ENCODE results near the gene FGD3.

Gene FGD3

DNA sequence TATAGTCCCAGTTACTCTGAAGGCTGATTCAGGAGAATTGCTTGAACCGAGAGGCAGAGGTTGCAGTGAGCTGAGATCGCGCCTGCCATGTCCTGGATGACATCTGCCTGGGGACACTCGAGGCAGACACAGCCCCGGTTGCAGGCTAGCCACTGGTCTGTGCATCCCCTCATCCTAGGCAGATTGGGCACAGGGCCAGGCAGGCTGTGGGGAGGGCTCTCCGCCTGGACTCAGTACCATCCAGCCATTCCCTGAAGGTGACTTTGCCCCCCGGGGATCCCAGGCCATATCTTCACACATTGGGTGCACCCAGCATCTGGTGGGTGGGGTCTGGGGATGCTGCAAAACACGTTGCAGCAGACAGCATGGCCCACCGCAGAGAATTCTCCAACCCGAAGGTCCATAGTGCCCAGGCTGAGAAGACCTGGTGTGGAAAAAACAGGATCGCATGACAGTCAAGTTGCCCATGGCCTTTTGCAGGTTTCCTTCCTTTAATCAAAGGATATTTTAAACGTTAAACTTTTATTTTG, 60.3 kb downstream of the FGD3 start:
- TF ChIP-seq, protein P1, sequence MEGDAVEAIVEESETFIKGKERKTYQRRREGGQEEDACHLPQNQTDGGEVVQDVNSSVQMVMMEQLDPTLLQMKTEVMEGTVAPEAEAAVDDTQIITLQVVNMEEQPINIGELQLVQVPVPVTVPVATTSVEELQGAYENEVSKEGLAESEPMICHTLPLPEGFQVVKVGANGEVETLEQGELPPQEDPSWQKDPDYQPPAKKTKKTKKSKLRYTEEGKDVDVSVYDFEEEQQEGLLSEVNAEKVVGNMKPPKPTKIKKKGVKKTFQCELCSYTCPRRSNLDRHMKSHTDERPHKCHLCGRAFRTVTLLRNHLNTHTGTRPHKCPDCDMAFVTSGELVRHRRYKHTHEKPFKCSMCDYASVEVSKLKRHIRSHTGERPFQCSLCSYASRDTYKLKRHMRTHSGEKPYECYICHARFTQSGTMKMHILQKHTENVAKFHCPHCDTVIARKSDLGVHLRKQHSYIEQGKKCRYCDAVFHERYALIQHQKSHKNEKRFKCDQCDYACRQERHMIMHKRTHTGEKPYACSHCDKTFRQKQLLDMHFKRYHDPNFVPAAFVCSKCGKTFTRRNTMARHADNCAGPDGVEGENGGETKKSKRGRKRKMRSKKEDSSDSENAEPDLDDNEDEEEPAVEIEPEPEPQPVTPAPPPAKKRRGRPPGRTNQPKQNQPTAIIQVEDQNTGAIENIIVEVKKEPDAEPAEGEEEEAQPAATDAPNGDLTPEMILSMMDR (IDR thresholded peaks at IDR 0.05; ENCODE audit: low read depth, low read length, missing control alignments), result no peak

DNA sequence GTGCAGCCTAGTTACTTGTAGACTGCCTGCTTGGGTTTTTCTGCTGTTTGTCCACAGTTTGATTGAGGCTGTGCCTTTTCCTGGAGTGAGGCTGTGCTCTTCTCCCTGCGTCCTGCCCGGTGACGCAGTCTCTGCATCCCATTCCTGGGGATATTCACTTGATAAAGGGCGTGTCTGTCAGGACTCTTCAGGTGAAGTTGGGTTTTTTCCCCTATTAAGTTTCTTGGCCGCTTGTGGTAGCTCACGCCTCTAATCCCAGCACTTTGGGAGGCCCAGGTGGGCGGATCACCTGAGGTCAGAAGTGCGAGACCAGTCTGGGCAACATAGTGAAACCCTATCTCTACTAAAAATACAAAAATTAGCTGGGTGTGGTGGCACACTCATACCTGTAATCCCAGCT, 61.1 kb downstream of the FGD3 start:
- TF ChIP-seq, protein P1 (IDR thresholded peaks at IDR 0.05; ENCODE audit: low read depth, low read length, missing control alignments), result no peak
- no peak overlapping the region for H3K4me3 ChIP-seq (replicated peaks; ENCODE audit: low read depth, low read length)
- DNase-seq (ENCODE audit: extremely low read depth, low read depth), result no peak

More for the DNA sequence above, 60.3 kb downstream of the FGD3 start:
- DNase-seq (ENCODE audit: extremely low read depth, low read depth), result no peak
- H3K4me3 ChIP-seq (replicated peaks; ENCODE audit: low read depth, low read length), result no peak overlapping the region

DNA sequence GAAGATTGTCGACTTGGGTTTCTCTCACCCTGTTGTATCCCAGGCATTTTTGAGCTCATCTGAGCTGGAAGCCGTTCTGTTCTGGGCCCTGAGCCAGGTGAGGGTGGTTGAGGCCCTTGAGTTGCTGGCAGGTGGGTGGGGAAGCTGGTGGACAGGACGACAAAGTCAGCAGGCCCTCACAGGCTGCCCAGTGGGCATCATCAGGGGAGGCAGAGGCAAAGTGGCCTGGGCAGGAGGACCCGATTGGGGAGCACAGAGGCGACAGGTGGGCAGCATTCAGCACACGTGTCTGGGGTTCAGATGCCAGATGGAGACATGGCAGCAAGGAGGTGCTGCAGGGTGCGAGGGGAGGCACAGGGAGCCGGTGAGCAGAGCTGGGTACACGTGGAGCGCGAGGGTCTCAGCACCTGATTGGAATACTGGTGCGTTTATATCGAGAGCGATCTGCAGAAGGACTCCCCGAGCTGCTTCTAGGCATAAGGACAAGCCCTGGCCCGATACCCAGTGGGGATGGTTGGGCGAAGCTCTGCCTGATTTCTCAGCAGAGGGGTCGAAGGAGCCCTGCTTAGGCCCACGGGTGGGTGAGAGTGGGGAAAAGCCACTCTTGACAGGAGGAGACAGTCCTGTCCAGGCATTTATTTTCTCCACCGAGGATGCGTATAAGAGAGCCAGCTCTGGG, 62.2 kb downstream of the FGD3 start:
- H3K4me3 ChIP-seq (replicated peaks; ENCODE audit: low read depth, low read length), result no peak overlapping the region
- TF ChIP-seq, protein P1 (IDR thresholded peaks at IDR 0.05; ENCODE audit: low read depth, low read length, missing control alignments), result no peak
- DNase-seq (ENCODE audit: extremely low read depth, low read depth), result no peak

DNA sequence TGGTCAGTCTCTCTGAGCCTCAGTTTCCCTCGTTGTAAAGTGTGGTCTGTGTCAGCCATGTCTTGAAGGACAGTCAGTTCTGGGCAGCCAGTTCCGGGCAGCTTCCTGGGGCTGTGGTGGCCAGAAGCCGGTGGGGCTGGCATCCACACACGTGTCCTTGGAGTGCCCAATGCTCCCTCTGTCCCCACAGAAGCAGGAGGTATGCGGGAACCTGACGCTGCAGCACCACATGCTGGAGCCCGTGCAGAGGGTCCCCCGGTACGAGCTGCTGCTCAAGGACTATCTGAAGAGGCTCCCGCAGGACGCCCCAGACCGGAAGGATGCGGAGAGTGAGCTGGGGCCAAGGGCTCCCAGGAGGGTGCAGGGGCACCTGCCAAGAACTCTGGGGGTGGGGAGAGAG, 62.7 kb downstream of the FGD3 start:
- DNase-seq (ENCODE audit: extremely low read depth, low read depth), result no peak
- H3K4me3 ChIP-seq (replicated peaks; ENCODE audit: low read depth, low read length), result no peak overlapping the region
- TF ChIP-seq, protein P1 (IDR thresholded peaks at IDR 0.05; ENCODE audit: low read depth, low read length, missing control alignments), result no peak

DNA sequence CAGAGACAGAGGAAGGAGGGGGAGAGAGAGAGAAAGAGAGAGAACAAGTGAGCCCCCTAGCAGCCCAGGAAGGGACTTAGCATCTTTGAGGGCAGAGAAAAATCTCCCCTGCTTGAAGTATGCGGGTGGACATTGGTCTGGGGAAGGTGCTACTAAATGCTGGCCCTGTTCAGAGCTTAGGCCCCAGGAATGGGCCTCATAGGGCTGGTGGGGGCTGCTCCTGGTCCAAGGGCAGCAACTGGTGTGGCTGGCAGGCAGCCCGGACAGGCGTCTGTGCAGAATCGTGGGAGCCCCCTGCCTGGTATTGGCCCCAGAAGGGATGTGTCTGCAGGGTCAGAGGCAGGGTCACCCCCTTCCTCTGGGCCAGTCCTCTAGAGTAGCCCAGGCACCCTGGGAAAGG, 63.4 kb downstream of the FGD3 start:
- H3K4me3 ChIP-seq (replicated peaks; ENCODE audit: low read depth, low read length), result no peak overlapping the region
- no peak for DNase-seq (ENCODE audit: extremely low read depth, low read depth)
- TF ChIP-seq, protein P1 (IDR thresholded peaks at IDR 0.05; ENCODE audit: low read depth, low read length, missing control alignments), result no peak

DNA sequence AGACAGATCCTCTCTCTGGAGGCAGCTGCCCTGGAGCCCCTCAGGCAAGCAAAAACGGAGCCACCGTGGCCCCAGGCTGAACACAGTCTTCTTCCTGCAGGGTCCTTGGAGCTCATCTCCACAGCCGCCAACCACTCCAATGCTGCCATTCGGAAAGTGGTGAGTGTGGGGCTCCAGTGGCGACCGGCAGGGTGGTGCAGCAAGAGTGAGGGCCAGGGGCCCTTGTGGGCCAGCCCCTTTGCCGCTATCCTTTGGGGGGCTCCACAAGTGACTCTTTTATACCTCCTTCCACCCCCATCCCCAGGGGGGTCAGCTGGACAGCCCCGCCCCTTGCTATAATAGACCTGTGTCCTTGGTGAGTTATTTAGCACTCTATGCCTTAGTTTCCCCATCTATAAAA, 63.8 kb downstream of the FGD3 start:
- DNase-seq (ENCODE audit: extremely low read depth, low read depth), result no peak
- TF ChIP-seq, protein P1 (IDR thresholded peaks at IDR 0.05; ENCODE audit: low read depth, low read length, missing control alignments), result no peak
- no peak overlapping the region for H3K4me3 ChIP-seq (replicated peaks; ENCODE audit: low read depth, low read length)

Measured in HFF-Myc (cell line).